Measurements from ENCODE around the gene XPR1.
"Not testable (repeated sequence)": the region's sequence is repeated elsewhere in the genome, so short reads cannot be mapped to it uniquely, and the experiment has no call there.

The XPR1 gene

DNA sequence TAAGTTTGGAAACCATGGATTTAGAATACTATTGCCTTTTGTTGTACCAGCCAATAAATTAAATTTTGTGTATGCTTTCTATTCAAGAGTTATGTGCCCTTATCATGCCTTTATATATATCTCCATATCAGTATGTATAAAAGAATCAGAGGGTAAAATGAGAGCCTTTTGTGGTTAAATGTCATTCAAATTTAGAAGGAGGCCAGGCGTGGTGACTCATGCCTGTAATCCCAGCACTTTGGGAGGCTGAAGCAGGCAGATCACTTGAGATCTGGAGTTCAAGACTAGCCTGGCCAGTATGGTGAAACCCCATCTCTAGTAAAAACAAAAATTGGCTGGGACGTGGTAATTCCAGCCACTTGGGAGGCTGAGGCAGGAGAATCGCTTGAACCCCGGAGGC, 88.9 kb downstream of the XPR1 start:
- DNase-seq (ENCODE audit: low read depth, low spot score) = no peak

- DNase-seq (ENCODE audit: low read depth, low spot score) = no peak
These were observed 90.8 kb downstream of the XPR1 start for GRCh38 chr1:180722586-180722985.

DNA sequence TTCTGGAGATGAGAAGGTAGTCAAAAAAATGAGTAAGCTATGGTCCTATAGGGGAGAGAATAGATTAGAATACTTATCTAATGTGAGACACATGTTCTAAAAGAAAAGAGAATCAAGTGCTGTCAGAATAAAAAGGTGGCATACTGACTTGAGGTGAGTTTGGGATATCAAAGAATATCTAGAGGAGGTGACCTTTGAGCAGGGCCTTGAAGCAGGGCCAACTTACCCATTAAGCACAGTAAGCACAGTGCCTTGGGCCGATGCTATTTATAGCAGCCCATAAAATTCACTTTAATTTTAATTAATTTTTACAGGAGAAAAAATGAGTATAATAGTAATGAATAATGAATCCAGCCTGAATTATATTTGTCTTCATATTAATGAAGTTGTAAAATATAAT, 92.2 kb downstream of the XPR1 start:
- DNase-seq (ENCODE audit: low read depth, low spot score) = no peak

DNA sequence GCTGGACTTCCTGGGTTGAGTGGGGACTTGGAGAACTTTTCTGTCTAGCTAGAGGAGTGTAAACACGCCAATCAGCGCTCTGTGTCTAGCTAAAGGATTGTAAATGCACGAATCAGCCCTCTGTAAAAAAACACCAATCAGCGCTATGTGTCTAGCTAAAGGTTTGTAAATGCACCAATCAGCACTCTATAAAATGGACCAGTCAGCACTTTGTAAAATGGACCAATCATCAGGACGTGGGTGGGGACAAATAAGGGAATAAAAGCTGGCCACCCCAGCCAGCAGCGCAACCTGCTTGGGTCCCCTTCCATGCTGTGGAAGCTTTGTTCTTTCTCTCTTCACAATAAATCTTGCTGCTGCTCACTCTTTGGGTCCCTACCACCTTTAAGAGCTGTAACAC, 94.2 kb downstream of the XPR1 start:
- DNase-seq (ENCODE audit: low read depth, low spot score) = not testable (repeated sequence)

GRCh38 chr1:180727751-180728150, 95.9 kb downstream of the XPR1 start:
- DNase-seq (ENCODE audit: low read depth, low spot score) = not testable (repeated sequence)

DNA sequence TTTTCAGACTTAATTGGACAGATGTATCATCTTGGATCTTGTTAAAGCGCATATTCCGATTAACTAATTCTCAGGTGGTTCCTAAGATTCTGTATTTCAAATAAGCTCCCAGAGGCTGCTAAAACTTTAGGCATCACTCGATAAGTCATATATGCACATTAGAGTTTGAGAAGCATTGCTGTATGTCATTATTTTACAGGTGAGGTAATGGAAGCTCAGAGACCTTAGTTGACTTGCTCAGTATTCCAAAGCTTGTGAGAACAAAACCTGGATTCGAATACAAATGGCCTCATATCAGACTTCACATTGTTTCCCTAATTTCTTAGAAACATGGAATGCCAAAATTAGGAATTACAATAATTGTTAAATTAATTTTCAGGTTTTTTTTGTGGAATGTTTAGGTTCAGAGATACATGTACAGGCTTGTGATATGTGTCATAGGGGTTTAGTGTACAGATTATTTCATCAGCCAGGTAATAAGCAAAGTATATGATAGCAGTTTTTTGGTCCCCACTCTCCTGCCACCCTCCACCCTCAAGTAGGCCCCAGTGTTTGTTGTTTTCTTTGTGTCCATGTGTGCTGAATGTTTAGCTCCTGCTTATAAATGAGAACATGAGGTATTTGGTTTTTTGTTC, 96.8 kb downstream of the XPR1 start:
- no peak for DNase-seq (ENCODE audit: low read depth, low spot score)

DNA sequence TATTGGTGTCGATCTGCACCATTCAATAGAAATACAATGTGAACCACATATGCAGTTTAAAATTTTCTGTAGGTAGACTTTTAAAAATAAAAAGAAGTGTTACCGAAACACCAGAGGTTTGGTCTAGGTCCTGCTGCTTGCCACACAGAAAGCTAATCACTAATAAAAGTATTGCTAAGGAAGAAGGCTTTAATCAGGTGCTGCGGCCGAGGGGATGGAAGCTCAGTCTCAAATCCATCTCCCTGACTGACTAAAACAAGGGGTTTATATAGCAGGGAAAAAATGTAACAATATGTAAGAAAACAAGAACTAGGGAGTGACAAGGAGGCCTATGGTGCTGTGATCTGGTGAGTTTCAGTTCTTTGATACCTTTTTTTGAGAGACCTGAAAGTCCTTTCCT, 99.3 kb downstream of the XPR1 start:
- DNase-seq (ENCODE audit: low read depth, low spot score) = no peak

- DNase-seq (ENCODE audit: low read depth, low spot score) = no peak
These were observed 101.0 kb downstream of the XPR1 start for GRCh38 chr1:180732866-180733265.

GRCh38 chr1:180734366-180734765, 102.5 kb downstream of the XPR1 start:
- no peak for DNase-seq (ENCODE audit: low read depth, low spot score)

GRCh38 chr1:180742663-180743062, 110.8 kb downstream of the XPR1 start:
- no peak for DNase-seq (ENCODE audit: low read depth, low spot score)

DNA sequence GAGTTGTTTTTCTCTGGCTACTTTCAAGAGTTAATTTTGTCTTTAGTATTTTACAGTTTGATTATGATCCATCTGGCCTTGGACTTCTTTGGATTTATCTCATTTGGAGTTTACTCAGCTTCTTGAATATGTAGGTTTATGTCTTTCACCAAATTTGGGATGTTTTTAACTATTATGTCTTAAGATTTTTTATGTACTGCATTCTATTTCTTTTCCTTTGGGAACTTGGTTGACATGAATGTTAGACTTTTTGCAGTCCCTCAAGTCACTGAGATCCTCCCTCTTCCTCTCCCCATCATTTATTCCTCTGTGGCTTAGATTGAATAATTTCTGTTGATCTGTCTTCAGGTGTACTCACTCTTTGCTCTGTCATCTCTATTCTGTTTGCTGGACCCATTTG, 112.0 kb downstream of the XPR1 start:
- no peak for DNase-seq (ENCODE audit: low read depth, low spot score)

- no peak for DNase-seq (ENCODE audit: low read depth, low spot score)
These were observed 113.3 kb downstream of the XPR1 start for GRCh38 chr1:180745098-180745497.

DNA sequence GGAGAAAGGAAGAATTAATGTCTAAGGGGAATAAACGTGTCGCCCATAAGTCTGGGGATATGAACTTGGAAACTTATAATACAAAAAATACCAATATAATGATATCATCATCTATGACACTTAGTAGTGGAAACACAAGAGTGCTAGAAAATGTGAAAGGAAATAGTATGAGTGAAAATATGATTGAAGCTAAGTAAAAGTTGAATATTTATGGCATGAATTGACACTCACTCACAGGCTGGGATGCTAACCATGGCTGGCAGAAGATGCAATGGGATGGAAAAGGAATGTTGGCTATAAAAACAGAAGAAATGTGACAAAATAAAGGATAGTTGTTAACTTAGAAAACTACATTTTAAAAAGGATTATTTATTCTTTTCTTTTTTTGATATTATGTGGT, 120.1 kb downstream of the XPR1 start:
- DNase-seq (ENCODE audit: low read depth, low spot score) = no peak

DNA sequence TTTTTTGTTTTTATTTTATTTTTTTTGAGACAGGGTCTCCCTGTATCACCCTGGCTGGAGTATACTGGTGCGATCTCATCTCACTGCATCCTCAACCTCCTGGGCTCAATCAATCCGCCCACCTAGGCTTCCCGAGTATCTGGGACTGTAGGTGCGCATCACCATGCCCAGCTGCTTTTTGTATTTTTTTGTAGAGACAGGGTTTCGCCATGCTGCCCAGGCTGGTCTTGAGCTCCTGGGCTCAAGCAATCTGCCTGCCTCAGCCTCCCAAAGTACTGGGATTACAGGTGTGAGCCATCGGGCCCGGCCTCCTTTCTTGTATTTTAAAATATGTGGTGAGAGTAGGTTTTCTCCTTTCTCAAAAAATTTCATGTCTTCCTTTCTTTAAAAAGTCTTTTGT, 122.6 kb downstream of the XPR1 start:
- no peak for DNase-seq (ENCODE audit: low read depth, low spot score)

DNA sequence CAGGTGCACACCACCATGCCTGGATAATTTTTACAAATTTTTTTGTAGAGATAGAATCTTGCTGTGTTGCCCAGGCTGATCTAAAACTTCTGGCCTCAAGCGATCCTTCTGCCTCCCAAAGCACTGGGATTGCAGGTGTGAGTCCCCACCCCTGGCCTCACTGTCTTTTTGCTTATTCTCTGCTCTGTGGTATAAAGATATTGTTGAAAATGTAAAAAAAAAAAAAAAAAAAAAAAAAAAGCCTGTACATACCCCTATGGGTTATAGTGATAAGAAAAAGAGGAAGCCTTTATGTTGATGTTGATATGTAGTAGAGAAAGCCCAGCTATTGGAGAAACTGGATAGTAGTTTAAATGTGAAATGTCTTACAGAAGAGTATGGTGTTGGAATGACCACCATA, 125.8 kb downstream of the XPR1 start:
- DNase-seq (ENCODE audit: low read depth, low spot score) = no peak

DNA sequence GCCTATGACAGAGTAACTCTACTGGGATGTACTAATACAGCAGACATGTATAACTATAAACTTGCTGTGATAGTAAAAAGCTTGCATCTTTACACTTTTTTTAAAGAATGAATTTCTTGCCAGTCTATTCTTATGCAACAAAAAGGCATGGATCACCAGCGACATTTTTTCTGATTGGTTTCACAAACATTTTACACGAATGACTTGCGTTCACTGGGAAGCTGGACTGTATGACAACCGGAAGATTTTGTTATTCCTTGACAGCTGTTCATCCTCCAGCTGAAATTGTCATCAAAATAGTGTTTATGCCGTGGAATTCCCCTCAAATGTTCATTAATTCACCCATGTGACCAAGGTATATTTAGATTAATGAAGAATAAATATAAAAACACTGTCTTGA, 131.0 kb downstream of the XPR1 start:
- DNase-seq (ENCODE audit: low read depth, low spot score) = no peak

DNA sequence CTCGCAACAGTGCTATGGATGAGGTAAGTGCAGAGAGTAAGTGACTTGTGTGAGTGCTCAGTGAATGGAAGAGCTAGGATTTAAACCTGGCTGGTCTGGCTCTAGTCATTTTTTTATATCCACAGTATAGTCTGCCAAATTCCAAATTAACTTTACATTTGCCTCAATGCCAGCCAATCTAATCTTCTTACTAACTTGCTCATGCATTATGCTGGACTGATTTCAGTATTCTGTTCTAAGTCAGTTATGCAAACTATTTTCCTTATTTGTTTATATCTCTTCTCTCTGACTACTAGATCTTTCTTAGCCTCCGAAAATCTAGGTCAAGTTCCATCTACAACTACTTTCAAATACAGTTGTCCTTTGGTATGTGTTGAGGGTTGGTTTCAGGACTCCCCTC, 133.3 kb downstream of the XPR1 start:
- peak; percentile 17 for DNase-seq (ENCODE audit: low read depth, low spot score)

- no peak for DNase-seq (ENCODE audit: low read depth, low spot score)
These were observed 138.1 kb downstream of the XPR1 start for GRCh38 chr1:180769889-180770288.

DNA sequence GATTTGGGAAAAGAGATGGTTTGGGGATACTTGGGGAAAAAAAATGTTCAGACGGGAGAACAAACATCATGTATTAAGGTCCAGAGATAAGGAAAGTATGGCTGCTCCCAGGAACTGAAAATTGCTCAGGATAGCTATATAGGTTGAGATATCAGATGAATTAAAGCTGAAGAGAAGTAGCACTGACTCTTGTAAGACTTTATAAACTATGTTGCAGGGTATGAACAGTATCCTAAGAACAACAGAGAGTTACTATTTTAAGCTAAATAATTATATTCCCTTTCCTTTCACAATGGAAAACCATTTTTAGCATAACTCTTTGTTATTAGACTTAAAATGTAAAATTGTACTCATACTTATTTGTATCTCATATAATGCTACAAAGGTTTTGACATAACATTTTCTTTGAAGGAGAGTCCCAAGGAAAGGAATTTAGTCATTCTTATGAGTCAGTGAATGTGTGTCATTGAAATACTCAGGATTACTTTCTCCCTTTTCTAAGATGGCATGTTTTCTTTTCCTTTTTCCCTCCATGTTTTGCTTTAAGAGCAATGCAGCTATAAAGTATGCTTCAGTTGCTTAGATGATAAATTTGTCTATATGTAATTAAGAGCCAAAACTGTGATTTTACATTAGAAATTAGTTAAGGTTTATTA, 141.5 kb downstream of the XPR1 start:
- peak; percentile 46 for DNase-seq (ENCODE audit: low read depth, low spot score)

- no peak for DNase-seq (ENCODE audit: low read depth, low spot score)
These were observed 144.0 kb downstream of the XPR1 start for GRCh38 chr1:180775801-180776200.

GRCh38 chr1:180777072-180777689, 145.4 kb downstream of the XPR1 start:
- no peak for DNase-seq (ENCODE audit: low read depth, low spot score)

GRCh38 chr1:180778782-180779398, 147.1 kb downstream of the XPR1 start:
- peak; percentile 13 for DNase-seq (ENCODE audit: low read depth, low spot score)

- DNase-seq (ENCODE audit: low read depth, low spot score) = no peak
These were observed 147.8 kb downstream of the XPR1 start for GRCh38 chr1:180779584-180779983.
